Progenitor cell of endocrine pancreas (in vitro differentiated cells): ENCODE data around the gene SH3PXD2A. TPM values are rescaled to one million over a fixed set of nuclear protein-coding genes. Genes with fewer than 3 reads are reported as not detected.

ENCODE experiments used
- DNase-seq: peaks from one replicate; pipeline ENCODE4 v3.0.0; 2021; ENCODE audit warnings: low spot score; ENCODE audit not compliant: unreplicated experiment
- H3K27ac Mint-ChIP-seq: 2 replicates; pipeline ENCODE4 v1.8.0; 2021; ENCODE audit warnings: mild to moderate bottlenecking, moderate library complexity, mixed read lengths
- H3K27me3 Mint-ChIP-seq: 2 replicates; pipeline ENCODE4 v1.8.0; 2021; ENCODE audit warnings: mixed read lengths
- H3K36me3 Mint-ChIP-seq: 2 replicates; pipeline ENCODE4 v1.8.0; 2022; ENCODE audit warnings: mixed read lengths; ENCODE audit not compliant: insufficient read depth
- H3K4me1 Mint-ChIP-seq: 2 replicates; pipeline ENCODE4 v1.8.0; 2021; ENCODE audit warnings: low read depth, mixed read lengths
- H3K4me3 Mint-ChIP-seq: 2 replicates; pipeline ENCODE4 v1.8.0; 2021; ENCODE audit warnings: low read depth, mild to moderate bottlenecking, moderate library complexity, mixed read lengths
- H3K9me3 Mint-ChIP-seq: 2 replicates; pipeline ENCODE4 v1.8.0; 2021; ENCODE audit warnings: low read depth, mixed read lengths
- CTCF ChIP-seq: fragments of 200-600 bp; sonication (generic); IDR thresholded peaks from one replicate; pipeline ENCODE4 v1.5.0; 2021; ENCODE audit warnings: antibody characterized with exemption, mild to moderate bottlenecking; ENCODE audit not compliant: unreplicated experiment
- total RNA-seq: library from RNA; stranded (reverse); gene quantifications from 2 replicates; pipeline ENCODE4 v1.2.1, GENCODE V29; 2021

The SH3PXD2A gene
- total RNA-seq, 1 donor from 2014 or later: 28.0 TPM

DNA sequence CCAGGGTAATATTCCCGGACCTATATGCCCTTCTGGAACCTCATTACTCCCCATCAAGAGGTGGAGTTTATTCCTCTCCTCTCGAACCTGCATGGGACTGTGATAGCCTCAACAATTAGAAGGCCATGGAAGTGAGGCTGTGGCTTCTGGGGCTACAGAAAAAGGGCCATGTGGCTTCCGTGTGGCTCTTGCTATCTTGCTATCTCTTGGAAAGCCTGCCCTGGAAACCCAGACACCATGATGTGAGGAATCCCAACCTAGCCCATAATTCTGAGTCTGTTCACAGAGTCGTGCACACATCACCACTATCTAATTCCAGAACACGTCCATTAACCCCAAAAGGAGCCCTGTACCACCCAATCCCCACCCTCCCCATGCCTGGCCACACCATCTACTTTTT is 20.8 kb upstream of the SH3PXD2A start:
- no peak for DNase-seq
- Mint-ChIP-seq H3K36me3 (peaks cover 4% of the 10 kb centered on the region), H3K27ac (no peak overlapping the region), H3K4me1 (peaks cover 2% of the 10 kb centered on the region), H3K4me3 (no peak overlapping the region), H3K27me3 (peaks cover 2% of the 10 kb centered on the region), H3K9me3 (no peaks in the 10 kb centered on the region)
- no peak for TF ChIP-seq CTCF

DNA sequence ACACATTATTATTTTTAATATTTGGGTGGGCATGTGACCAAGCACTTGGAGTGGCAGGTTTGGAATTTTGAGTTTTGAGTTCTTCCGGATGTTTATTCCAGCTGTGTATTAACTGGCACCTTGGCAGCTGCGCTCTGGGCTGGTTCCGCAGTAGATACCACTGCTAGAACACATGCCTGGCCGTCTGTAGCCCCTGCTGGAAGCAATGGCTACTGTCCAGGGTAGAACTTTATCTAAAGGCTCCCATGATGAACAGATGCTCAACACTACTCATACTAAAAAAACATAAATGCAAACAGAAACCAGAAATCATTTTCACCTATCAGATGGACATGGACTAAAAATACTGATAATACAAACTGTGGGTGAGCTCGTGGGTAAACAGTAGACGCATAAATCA is 19.4 kb upstream of the SH3PXD2A start:
- Mint-ChIP-seq H3K27ac (no peak overlapping the region), H3K9me3 (no peaks in the 10 kb centered on the region), H3K4me1 (peaks cover 2% of the 10 kb centered on the region), H3K4me3 (no peak overlapping the region), H3K27me3 (peaks cover 2% of the 10 kb centered on the region), H3K36me3 (peaks cover 2% of the 10 kb centered on the region)
- peak; percentile 34 for TF ChIP-seq CTCF
- DNase-seq: no peak

DNA sequence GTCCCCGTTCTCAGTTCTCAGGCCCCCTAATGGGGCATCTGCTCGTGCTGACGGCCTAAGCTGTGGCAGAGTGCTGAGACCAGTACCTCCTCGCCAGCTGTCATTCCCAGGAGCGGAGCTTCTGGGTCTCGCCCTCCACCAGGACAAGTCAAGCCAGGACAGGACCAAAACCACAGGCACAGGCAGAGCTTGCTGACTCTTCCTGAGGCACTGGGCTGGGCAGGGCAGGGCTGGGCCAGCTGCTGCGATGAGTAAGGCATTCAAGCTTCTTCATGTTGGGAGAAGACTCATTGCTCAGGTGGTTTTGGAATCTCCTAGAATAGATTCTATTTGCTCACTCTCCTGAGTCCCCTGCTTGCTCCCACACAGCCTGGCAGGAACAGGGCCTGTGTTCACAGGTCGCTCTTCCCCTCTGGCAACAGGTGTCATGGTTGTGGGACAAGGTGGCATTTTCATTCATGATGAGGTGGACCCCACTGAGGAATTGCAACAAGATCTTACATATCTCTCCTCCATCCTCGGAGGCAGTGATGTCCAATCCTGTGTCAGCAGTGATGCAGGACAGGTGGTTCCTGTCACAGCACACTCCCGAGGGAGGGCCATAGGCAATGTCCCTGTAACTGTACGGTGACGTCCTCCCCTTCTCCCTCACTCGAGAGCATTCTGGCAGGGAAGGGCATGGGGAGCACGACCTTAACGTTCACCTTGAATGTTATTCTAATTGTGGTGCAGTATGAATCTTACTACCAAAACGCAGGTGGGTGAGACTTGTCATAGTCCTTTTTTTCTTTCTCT is 17.0 kb upstream of the SH3PXD2A start:
- no peak for TF ChIP-seq CTCF
- Mint-ChIP-seq H3K4me3 (no peak overlapping the region), H3K9me3 (no peaks in the 10 kb centered on the region), H3K27ac (no peak overlapping the region), H3K4me1 (peaks cover 2% of the 10 kb centered on the region), H3K27me3 (peaks cover 2% of the 10 kb centered on the region), H3K36me3 (no peaks in the 10 kb centered on the region)
- no peak for DNase-seq

GRCh38 chr10:103871006-103871405 is 15.6 kb upstream of the SH3PXD2A start:
- TF ChIP-seq CTCF: no peak
- Mint-ChIP-seq H3K9me3 (peaks cover 1% of the 10 kb centered on the region), H3K36me3 (no peaks in the 10 kb centered on the region), H3K27me3 (peaks cover 2% of the 10 kb centered on the region), H3K4me3 (no peak overlapping the region), H3K27ac (no peak overlapping the region), H3K4me1 (peaks cover 2% of the 10 kb centered on the region)
- DNase-seq: no peak

DNA sequence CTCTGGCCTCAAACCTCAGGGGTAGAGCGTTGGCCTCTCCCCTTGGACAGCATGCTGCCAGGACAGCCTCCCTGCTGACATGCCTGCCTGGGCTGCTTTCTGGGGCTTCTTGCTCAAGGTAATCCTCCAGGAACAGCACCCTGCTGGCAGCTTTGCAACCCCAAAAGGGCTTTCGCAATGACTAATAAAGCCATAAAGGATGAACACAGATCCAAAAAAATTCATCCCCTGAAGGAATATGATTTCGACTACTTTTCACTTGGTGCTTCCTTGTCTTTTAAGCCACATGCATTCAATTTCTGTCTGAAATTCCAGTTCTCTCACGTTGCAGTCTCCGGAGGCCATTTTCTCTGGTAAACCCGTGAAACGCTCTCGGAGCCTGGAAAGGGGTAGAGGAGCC is 15.1 kb upstream of the SH3PXD2A start:
- Mint-ChIP-seq H3K36me3 (no peaks in the 10 kb centered on the region), H3K27ac (no peak overlapping the region), H3K27me3 (peaks cover 2% of the 10 kb centered on the region), H3K9me3 (peaks cover 5% of the 10 kb centered on the region), H3K4me3 (no peak overlapping the region), H3K4me1 (peaks cover 2% of the 10 kb centered on the region)
- no peak for TF ChIP-seq CTCF
- no peak for DNase-seq
